OCI-LY7 (cell line): ENCODE measurements around the gene SLC22A1. TPM values are rescaled to one million over a fixed set of nuclear protein-coding genes. Genes with fewer than 3 reads are reported as not detected.
A peak's percentile ranks its signal among the peaks of the same experiment; 100 is the strongest.

Source experiments
- BruUV-seq: library from RNA; stranded (reverse); fragments of 400-500 nt; replicated peaks from 2 replicates; lab custom pipeline; 2021; lab: Mats Ljungman, UMichigan
- CTCF ChIA-PET: fragments of 300-600 bp; sonication (Branson Sonifier 250); formaldehyde crosslinking; loops from one replicate; lab custom pipeline; 2022; ENCODE audit warnings: antibody characterized with exemption; ENCODE audit not compliant: unreplicated experiment; lab: Charles Lee
- POLR2A ChIA-PET: fragments of 300-600 bp; sonication (Branson Sonifier 250); formaldehyde crosslinking; loops from one replicate; lab custom pipeline; 2022; ENCODE audit warnings: antibody characterized with exemption; lab: Charles Lee
- DNase-seq: peaks from one replicate; pipeline ENCODE4 v3.0.0-alpha.2; 2015; ENCODE audit warnings: low spot score
- H2AFZ ChIP-seq: fragments of 200-600 bp; sonication (generic), shearing (Covaris generic); 2 replicates; pipeline ENCODE4 v1.6.1; 2014; ENCODE audit warnings: mild to moderate bottlenecking, antibody characterized with exemption, low read length, moderate library complexity
- H3K27ac ChIP-seq: fragments of 200-600 bp; sonication (generic); 2 replicates; pipeline ENCODE4 v1.5.1; 2014; ENCODE audit warnings: mixed run types, low read depth, mild to moderate bottlenecking, moderate library complexity, low read length, inconsistent platforms; ENCODE audit not compliant: poor library complexity, severe bottlenecking
- H3K36me3 ChIP-seq: fragments of 200-600 bp; sonication (generic); 2 replicates; pipeline ENCODE4 v1.6.1; 2014; ENCODE audit warnings: mild to moderate bottlenecking, antibody characterized with exemption, low read length, moderate library complexity, mixed read lengths; ENCODE audit not compliant: insufficient read depth
- H3K4me1 ChIP-seq: fragments of 200-600 bp; sonication (generic); 2 replicates; pipeline ENCODE4 v1.5.1; 2014; ENCODE audit warnings: mild to moderate bottlenecking, low read length; ENCODE audit not compliant: insufficient read depth, poor library complexity, severe bottlenecking
- H3K4me2 ChIP-seq: fragments of 200-600 bp; sonication (generic); 2 replicates; pipeline ENCODE4 v1.6.1; 2014; ENCODE audit warnings: mild to moderate bottlenecking, low read length
- H3K4me3 ChIP-seq: fragments of 200-600 bp; sonication (generic); 2 replicates; pipeline ENCODE4 v1.5.1; 2014; ENCODE audit warnings: mild to moderate bottlenecking, low read depth, low read length; ENCODE audit not compliant: poor library complexity, severe bottlenecking
- H3K79me2 ChIP-seq: fragments of 200-600 bp; sonication (generic); 2 replicates; pipeline ENCODE4 v1.6.1; 2016; ENCODE audit warnings: low read depth, mild to moderate bottlenecking, low read length, moderate library complexity, mixed read lengths; ENCODE audit not compliant: insufficient read depth
- H3K9me2 ChIP-seq: fragments of 200-600 bp; sonication (generic); 2 replicates; pipeline ENCODE4 v1.6.1; 2016; ENCODE audit warnings: mild to moderate bottlenecking, low read length, mixed read lengths; ENCODE audit not compliant: insufficient read depth
- H3K9me3 ChIP-seq: fragments of 200-600 bp; sonication (generic); 2 replicates; pipeline ENCODE4 v1.6.1; 2014; ENCODE audit warnings: mild to moderate bottlenecking, mixed run types, low read length, mixed read lengths
- H4K20me1 ChIP-seq: fragments of 200-600 bp; sonication (generic); 2 replicates; pipeline ENCODE4 v1.6.1; 2014; ENCODE audit warnings: mild to moderate bottlenecking, antibody characterized with exemption, low read length, moderate library complexity, mixed read lengths; ENCODE audit not compliant: insufficient read depth
- CTCF ChIP-seq: fragments of 200-600 bp; sonication (generic); conservative IDR thresholded peaks from 2 replicates; pipeline ENCODE4 v1.5.1; 2014; ENCODE audit warnings: mild to moderate bottlenecking, antibody characterized with exemption, low read length, moderate library complexity, mixed read lengths
- EZH2phosphoT487 ChIP-seq: fragments of 200-600 bp; sonication (generic); IDR thresholded peaks from 2 replicates; pipeline ENCODE4 v1.6.1; 2018; ENCODE audit warnings: low read depth, borderline replicate concordance, mild to moderate bottlenecking, mixed run types, antibody characterized with exemption, low read length, moderate library complexity, mixed read lengths
- intact Hi-C: fragments of 100-400 bp; cut with micrococcal nuclease; formaldehyde crosslinking; loops from one replicate; pipeline ENCODE4 v1.10.0; 2022; ENCODE audit not compliant: unreplicated experiment
- total RNA-seq, 2 experiments: library from RNA; depleted of rRNA in 1 of 2; stranded (reverse); fragments of >200 nt in 1 of 2; shearing (Covaris generic) in 1 of 2; gene quantifications; 2 replicates each; pipeline ENCODE4 v1.2.3, GENCODE V29; 2014 to 2022

SLC22A1 gene
- total RNA-seq, 2 experiments from 2014 or later = not detected

GRCh38 chr6:160085713-160086505 is 35.7 kb upstream of the SLC22A1 start:
- Histone ChIP-seq H3K9me2 (no peaks in the 10 kb centered on the region), H3K79me2 (no peaks in the 10 kb centered on the region), H3K4me1 (no peaks in the 10 kb centered on the region), H2AFZ (no peak overlapping the region), H3K36me3 (peaks cover 72% of the 10 kb centered on the region), H3K4me2 (no peak overlapping the region), H3K27ac (no peak overlapping the region), H3K9me3 (no peaks in the 10 kb centered on the region), H4K20me1 (no peaks in the 10 kb centered on the region), H3K4me3 (no peak overlapping the region)
- BruUV-seq = no TSS peak
- ChIA-PET CTCF (no interaction called here), POLR2A (no interaction called here)
- no peak for TF ChIP-seq EZH2phosphoT487
- no peak for TF ChIP-seq CTCF
- intact Hi-C loops = no loop called here
- DNase-seq = no peak

- H3K4me3 ChIP-seq = no peak overlapping the region
- no peaks in the 10 kb centered on the region for H3K4me1 ChIP-seq
- H3K4me2 ChIP-seq = no peak overlapping the region
- ChIA-PET POLR2A (no interaction called here), CTCF (no interaction called here)
- no peaks in the 10 kb centered on the region for H4K20me1 ChIP-seq
- H3K27ac ChIP-seq = no peak overlapping the region
- no TSS peak for BruUV-seq
- DNase-seq = no peak
- no peak overlapping the region for H2AFZ ChIP-seq
- no peak for TF ChIP-seq EZH2phosphoT487
- TF ChIP-seq CTCF = no peak
- H3K36me3 ChIP-seq = peaks cover 66% of the 10 kb centered on the region
- no peaks in the 10 kb centered on the region for H3K9me3 ChIP-seq
- no peaks in the 10 kb centered on the region for H3K79me2 ChIP-seq
- intact Hi-C loops = no loop called here
- H3K9me2 ChIP-seq = no peaks in the 10 kb centered on the region
Measured at GRCh38 chr6:160086754-160087153, 34.9 kb upstream of the SLC22A1 start.

- H3K9me3 ChIP-seq = no peaks in the 10 kb centered on the region
- H4K20me1 ChIP-seq = no peaks in the 10 kb centered on the region
- intact Hi-C loops = no loop called here
- H3K9me2 ChIP-seq = no peaks in the 10 kb centered on the region
- H3K4me2 ChIP-seq = no peak overlapping the region
- H3K4me3 ChIP-seq = no peak overlapping the region
- H3K79me2 ChIP-seq = no peaks in the 10 kb centered on the region
- H2AFZ ChIP-seq = no peak overlapping the region
- H3K27ac ChIP-seq = no peak overlapping the region
- H3K4me1 ChIP-seq = no peaks in the 10 kb centered on the region
- ChIA-PET POLR2A (no interaction called here), CTCF (no interaction called here)
- H3K36me3 ChIP-seq = peaks cover 71% of the 10 kb centered on the region
- BruUV-seq = no TSS peak
- TF ChIP-seq EZH2phosphoT487 = no peak
- TF ChIP-seq CTCF = peak; percentile 73
- DNase-seq = peak; percentile 8
Measured at GRCh38 chr6:160088069-160088783, 33.4 kb upstream of the SLC22A1 start.
